GM23248 (cell line): ENCODE measurements around the gene BARHL1.

Experiments
- EZH2 ChIP-seq: fragments of 200-600 bp; sonication (generic); IDR thresholded peaks from 2 replicates; pipeline ENCODE4 v1.6.1; 2018; ENCODE audit warnings: antibody characterized with exemption, mild to moderate bottlenecking; ENCODE audit not compliant: insufficient read depth, poor library complexity, severe bottlenecking
- EZH2phosphoT487 ChIP-seq: fragments of 200-600 bp; sonication (generic); IDR thresholded peaks from 2 replicates; pipeline ENCODE4 v1.6.1; 2018; ENCODE audit warnings: antibody characterized with exemption, moderate library complexity, mild to moderate bottlenecking, low read depth; ENCODE audit not compliant: insufficient read depth

GRCh38 chr9:132631685-132632084, 49.3 kb downstream of the BARHL1 start:
- no peak for TF ChIP-seq EZH2phosphoT487
- no peak for TF ChIP-seq EZH2
